Activated CD8-positive, alpha-beta memory T cell treated with anti-CD3 and anti-CD28 coated beads for 1 hour (primary cell): ENCODE measurements around the gene LRRC23.

Experiments used
- DNase-seq, 2 donors: peaks; one replicate each; pipeline ENCODE4 v3.0.0-alpha.2; 2020; ENCODE audit warnings: low read depth in 1 of 2; ENCODE audit errors: extremely low read depth in 1 of 2

The LRRC23 gene

DNA sequence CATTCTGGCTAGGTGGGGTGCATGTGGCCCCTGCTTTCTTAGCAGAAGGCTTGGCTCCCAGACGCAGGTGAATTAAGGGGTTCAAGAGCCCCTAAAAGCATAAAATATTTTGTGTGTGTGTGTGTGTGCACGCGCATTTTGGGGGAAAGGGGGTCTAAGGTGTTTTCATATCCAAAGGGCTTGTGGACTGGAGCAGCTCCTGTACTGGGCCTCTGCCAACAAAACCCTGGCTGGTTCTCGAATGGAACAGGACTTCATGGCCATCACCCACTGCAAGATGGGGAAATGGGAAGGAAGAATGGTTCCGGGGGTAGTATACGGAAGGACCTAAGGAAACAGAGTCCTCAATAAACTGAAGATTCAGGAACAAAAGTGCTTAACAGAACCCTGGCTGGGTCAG is 19.2 kb downstream of the LRRC23 start:
- no peak for DNase-seq

- no peak for DNase-seq
Observed at GRCh38 chr12:6925239-6925539, 20.6 kb downstream of the LRRC23 start.

DNA sequence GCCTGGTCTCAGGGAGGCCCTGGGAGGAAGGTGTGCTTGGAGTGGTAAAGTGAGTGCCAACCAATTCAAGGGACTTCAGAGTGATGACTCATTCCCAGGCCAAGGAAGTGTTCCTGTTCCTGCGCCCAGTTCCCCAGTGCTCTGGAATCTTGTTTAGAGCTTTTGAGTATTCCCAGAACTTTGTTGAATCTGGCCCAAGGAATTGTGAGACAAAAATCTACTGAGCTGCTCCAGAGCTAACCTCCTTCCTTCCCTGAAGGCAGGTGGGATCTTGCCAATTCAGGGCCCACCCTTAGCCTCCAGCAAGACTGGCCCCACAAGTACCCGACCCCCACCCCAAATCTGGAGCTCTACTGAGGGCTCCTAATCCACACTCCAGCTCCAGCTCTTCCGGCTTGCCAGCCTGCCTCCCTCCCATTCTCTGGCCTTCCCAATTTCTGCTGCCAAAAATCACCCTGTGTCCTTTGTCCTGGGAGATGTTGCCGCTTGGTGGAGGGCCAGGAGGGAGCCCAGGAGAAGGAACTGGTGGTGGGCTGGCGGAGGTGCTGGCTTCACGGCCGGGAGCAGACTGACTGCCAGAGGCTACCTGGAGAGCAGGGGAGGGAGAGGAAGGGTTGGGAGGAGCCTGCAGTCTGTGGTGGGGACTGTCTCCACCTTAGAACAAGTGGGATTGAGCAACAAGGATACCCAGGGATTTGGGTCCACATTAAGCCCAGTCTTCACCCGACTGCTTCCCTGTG is 21.1 kb downstream of the LRRC23 start:
- DNase-seq = no peak

GRCh38 chr12:6927379-6928021 is 22.9 kb downstream of the LRRC23 start, which contains the start of gene ATN1:
TSS of gene ATN1 (plus strand) at chr12:6927959. CDS start at chr12:6934002, 6,043 bp downstream.
- DNase-seq = peak in 1 of 2 donors; percentile 28

DNA sequence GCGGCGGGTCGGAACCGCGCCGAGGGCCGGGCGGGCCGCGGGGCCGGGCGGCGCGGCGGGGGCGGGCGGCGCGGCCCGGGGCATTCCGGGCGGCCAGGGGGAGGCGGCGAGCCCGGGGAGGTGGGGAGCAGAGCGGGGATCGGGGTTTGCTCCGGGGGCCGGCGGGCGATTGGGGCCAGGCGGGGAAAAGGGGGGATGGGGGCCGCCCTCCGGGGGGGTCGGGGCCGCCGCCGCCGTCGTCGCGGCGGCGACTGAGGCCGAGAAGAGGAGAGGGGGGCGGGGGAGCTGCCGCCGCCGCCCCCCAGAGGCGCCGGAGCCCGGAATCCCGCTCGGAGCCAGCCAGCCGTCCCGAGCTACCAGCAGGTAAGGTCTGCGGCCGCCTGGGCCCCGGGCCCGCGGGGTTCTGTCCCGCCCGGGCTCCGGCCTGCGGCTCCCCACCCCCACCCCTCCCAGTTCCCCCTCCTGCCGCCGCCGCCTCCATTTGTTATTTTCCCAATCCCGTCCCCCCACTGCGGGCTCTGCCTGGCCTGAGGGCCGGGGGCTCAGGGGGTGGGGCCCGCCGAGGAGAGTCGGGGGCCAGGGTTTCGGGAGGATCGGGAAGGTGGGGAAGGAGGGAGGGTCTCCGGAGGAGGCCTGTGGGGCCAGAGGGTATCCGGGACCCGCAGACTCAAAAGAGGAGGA is 23.5 kb downstream of the LRRC23 start:
- no peak for DNase-seq

DNA sequence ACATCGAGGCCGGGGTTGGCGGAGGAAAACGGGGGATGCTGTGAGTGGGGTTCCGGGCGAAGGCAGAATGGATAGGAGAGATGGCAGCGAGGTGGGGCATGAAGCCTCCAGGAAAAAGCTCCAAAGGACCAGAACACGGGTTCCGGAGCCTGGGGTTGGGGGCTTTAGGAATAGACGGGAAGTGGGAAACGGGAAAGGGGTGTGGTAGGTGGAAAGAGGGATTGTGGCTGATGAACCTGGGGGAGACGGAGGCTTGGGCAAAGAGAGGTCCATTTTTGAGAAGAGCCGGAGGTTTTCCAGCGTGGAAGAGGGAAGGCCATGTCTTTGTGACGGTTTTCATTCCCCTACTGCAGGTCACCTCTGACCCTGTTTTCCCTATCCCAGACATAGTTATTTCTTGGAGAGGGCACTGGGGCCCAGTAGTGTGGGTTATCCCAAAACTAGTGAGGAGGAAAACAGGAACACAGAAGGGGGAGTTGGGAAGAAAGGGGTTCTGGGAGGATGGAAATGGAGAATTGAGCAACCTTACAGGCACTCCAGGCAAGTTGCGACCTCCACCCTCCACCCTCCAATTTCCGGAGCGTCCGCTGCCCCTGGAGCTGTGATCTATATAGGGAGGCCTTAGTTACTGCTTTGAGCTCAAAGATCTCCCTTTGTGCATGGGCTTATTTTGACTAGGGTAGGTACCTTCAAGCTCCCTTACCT is 24.2 kb downstream of the LRRC23 start:
- DNase-seq = no peak

- DNase-seq = no peak
Observed at GRCh38 chr12:6929466-6930452, 25.1 kb downstream of the LRRC23 start.

DNA sequence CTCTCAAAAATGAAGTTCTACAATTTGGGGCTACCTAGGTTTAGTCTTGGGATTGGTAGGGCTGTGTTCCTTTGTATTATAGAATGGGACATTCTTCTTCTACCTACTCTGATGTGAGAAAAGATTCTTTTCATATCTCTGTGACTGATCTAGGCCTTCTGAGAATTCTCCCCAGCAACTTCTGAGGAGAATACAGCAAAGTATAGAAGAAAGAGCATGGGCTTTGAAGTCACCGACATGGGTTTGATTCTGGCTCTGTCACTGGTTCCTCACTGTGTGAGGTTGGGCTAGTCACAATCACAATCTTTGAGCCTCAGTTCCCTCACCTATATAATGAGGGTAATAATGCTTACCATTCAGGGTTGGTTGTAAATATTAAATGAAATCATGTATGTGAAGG is 28.1 kb downstream of the LRRC23 start:
- DNase-seq = no peak

DNA sequence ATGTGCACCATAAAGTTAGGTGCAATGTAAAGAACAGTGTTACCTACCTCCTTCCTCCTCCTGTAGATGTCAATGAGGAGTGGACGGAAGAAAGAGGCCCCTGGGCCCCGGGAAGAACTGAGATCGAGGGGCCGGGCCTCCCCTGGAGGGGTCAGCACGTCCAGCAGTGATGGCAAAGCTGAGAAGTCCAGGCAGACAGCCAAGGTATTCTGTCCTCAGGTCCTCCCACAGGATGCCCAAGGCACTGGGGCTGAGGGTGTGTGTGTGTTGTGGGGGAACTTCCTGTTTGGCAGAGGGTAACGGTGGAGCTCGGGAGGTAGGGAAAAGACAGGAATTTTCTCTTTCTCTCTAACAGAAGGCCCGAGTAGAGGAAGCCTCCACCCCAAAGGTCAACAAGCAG is 29.5 kb downstream of the LRRC23 start:
- no peak for DNase-seq

DNA sequence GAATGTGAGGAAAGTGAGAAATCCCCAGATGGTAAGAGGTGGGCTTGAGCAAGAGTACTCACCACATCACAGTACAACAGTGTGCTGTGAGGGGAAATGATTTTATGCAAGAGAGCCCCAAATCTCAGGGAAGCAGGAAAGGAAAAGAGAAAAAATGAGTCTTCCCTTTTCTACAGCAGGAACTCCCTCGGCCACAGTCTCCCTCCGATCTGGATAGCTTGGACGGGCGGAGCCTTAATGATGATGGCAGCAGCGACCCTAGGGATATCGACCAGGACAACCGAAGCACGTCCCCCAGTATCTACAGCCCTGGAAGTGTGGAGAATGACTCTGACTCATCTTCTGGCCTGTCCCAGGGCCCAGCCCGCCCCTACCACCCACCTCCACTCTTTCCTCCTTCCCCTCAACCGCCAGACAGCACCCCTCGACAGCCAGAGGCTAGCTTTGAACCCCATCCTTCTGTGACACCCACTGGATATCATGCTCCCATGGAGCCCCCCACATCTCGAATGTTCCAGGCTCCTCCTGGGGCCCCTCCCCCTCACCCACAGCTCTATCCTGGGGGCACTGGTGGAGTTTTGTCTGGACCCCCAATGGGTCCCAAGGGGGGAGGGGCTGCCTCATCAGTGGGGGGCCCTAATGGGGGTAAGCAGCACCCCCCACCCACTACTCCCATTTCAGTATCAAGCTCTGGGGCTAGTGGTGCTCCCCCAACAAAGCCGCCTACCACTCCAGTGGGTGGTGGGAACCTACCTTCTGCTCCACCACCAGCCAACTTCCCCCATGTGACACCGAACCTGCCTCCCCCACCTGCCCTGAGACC is 31.0 kb downstream of the LRRC23 start:
- DNase-seq = no peak

DNA sequence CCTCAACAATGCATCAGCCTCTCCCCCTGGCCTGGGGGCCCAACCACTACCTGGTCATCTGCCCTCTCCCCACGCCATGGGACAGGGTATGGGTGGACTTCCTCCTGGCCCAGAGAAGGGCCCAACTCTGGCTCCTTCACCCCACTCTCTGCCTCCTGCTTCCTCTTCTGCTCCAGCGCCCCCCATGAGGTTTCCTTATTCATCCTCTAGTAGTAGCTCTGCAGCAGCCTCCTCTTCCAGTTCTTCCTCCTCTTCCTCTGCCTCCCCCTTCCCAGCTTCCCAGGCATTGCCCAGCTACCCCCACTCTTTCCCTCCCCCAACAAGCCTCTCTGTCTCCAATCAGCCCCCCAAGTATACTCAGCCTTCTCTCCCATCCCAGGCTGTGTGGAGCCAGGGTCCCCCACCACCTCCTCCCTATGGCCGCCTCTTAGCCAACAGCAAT is 31.6 kb downstream of the LRRC23 start:
- no peak for DNase-seq

DNA sequence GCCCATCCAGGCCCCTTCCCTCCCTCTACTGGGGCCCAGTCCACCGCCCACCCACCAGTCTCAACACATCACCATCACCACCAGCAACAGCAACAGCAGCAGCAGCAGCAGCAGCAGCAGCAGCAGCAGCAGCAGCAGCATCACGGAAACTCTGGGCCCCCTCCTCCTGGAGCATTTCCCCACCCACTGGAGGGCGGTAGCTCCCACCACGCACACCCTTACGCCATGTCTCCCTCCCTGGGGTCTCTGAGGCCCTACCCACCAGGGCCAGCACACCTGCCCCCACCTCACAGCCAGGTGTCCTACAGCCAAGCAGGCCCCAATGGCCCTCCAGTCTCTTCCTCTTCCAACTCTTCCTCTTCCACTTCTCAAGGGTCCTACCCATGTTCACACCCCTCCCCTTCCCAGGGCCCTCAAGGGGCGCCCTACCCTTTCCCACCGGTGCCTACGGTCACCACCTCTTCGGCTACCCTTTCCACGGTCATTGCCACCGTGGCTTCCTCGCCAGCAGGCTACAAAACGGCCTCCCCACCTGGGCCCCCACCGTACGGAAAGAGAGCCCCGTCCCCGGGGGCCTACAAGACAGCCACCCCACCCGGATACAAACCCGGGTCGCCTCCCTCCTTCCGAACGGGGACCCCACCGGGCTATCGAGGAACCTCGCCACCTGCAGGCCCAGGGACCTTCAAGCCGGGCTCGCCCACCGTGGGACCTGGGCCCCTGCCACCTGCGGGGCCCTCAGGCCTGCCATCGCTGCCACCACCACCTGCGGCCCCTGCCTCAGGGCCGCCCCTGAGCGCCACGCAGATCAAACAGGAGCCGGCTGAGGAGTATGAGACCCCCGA is 32.2 kb downstream of the LRRC23 start:
- DNase-seq = no peak

DNA sequence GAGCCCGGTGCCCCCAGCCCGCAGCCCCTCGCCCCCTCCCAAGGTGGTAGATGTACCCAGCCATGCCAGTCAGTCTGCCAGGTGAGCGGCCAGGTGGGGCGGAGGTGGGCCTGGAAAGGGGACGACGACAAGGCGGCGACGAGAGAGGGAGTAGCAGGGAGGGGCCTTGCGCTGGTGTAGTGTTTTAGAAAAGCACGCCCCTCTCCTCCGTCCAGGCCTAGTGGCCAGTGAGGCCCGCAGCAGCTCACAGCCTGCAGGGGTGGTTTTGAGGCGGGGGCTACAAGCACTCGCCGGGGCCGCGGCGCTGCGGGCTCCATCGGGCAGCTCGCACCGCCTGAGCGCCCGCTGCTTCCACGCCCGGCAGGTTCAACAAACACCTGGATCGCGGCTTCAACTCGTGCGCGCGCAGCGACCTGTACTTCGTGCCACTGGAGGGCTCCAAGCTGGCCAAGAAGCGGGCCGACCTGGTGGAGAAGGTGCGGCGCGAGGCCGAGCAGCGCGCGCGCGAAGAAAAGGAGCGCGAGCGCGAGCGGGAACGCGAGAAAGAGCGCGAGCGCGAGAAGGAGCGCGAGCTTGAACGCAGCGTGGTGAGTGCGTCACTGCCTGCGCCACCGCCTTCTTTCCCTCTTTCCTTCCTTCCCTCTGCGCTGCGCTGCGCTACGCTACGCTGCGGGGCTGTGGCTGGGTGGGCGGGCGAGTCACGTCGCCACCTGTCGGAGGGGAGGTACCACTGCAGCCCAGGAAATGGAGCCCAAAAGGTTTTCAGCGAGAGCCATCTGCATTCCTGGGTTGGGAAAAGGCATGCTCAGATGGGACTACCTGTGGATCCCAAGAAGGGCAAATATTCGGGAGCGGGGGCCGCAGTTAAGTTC is 33.1 kb downstream of the LRRC23 start:
- peak; percentile 81 to 86 for DNase-seq

GRCh38 chr12:6938353-6939190 is 34.0 kb downstream of the LRRC23 start:
- no peak for DNase-seq

DNA sequence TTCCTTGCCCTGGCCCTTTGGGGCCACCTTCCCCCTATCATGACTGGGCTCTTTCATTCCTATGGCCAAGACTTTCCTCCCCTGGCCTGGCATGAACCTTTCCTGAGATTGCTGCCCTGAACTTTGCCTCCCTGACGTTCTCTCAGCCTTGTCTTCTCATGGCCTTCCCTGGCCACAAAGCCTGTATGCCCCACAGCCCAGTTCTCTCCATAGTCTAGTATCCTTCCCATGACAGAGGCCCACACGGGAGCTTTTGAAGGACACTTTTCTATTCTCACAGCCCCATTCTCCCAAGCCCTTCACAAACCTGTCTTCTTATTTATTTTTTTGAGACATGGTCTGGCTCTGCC is 34.5 kb downstream of the LRRC23 start:
- no peak for DNase-seq

- no peak for DNase-seq
Observed at GRCh38 chr12:6941267-6941666, 36.6 kb downstream of the LRRC23 start.

DNA sequence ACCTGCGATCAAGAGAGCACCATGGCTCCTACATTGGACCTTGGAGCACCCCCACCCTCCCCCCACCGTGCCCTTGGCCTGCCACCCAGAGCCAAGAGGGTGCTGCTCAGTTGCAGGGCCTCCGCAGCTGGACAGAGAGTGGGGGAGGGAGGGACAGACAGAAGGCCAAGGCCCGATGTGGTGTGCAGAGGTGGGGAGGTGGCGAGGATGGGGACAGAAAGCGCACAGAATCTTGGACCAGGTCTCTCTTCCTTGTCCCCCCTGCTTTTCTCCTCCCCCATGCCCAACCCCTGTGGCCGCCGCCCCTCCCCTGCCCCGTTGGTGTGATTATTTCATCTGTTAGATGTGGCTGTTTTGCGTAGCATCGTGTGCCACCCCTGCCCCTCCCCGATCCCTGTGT is 37.2 kb downstream of the LRRC23 start:
- DNase-seq = no peak
